Esophagus squamous epithelium (tissue), 5 donors: ENCODE measurements around the gene CCDC146. TPM values are rescaled to one million over a fixed set of nuclear protein-coding genes. Genes with fewer than 3 reads are reported as not detected.
"Not testable (repeated sequence)": the region's sequence is repeated elsewhere in the genome, so short reads cannot be mapped to it uniquely, and the experiment has no call there.

Experiments used
- DNase-seq: peaks from one replicate; lab custom pipeline; 2025; lab: John Stamatoyannopoulos, UW
- H3K27ac ChIP-seq, 4 donors: fragments of 200-600 bp; sonication (generic); one replicate each; pipeline ENCODE4 v1.5.1; 2016 to 2019; ENCODE audit warnings: mild to moderate bottlenecking in 1 of 4
- H3K27me3 ChIP-seq, 4 donors: fragments of 200-600 bp; sonication (generic); 1 replicate in 3 of 4; 2 replicates in 1 of 4; pipeline versions ENCODE4 v1.5.1 to v1.6.0; 2017 to 2021; ENCODE audit warnings: antibody characterized with exemption in 1 of 4
- H3K36me3 ChIP-seq, 3 donors: fragments of 200-600 bp; sonication (generic); one replicate each; pipeline ENCODE4 v1.5.1; 2016 to 2019
- H3K4me1 ChIP-seq, 3 donors: fragments of 200-600 bp; sonication (generic); one replicate each; pipeline ENCODE4 v1.5.1; 2017 to 2019
- H3K4me3 ChIP-seq, 4 donors: fragments of 200-600 bp; sonication (generic); 1 replicate in 3 of 4; 2 replicates in 1 of 4; pipeline ENCODE4 v1.5.1; 2016 to 2019; ENCODE audit warnings: mild to moderate bottlenecking in 2 of 4, moderate library complexity in 1 of 4
- H3K9me3 ChIP-seq, 3 donors: fragments of 200-600 bp; sonication (generic); one replicate each; pipeline ENCODE4 v1.5.1; 2016 to 2019
- POLR2A ChIP-seq, 4 donors: fragments of 450-650 bp; IDR thresholded peaks; one replicate each; pipeline ENCODE4 v1.6.1; 2017; ENCODE audit warnings: antibody characterized with exemption in 4 of 4, mild to moderate bottlenecking in 4 of 4, moderate library complexity in 3 of 4
- WGBS, 2 donors: methylation state at CpG; one replicate each; pipeline ENCODE4 v1.1.5; 2018; 5-methylcytosine and 5-hydroxymethylcytosine counted together
- intact Hi-C: fragments of 100-400 bp; cut with DNase I; formaldehyde crosslinking; loops from one replicate; pipeline ENCODE4 v1.15.0; 2022
- total RNA-seq, 4 donors: library from RNA; depleted of rRNA; stranded (reverse); fragments of >200 nt; gene quantifications; one replicate each; pipeline ENCODE4 v1.1.0, GENCODE V29; 2016
- TF ChIP-seq, protein P1 (sequence below), 6 experiments: fragments of 450-650 bp in 4 of 6; fragments of 200-600 bp in 2 of 6; sonication (generic) in 2 of 6; IDR thresholded peaks; one replicate each; pipeline ENCODE4 v1.5.1; 2016 to 2019; ENCODE audit warnings: antibody characterized with exemption in 6 of 6, mild to moderate bottlenecking in 4 of 6, moderate library complexity in 4 of 6
- donor health status: DM: yes; HTN: yes; CAD: no.

Gene CCDC146
- total RNA-seq, 4 donors from 2014 or later = 4.6 to 25.0 (median 7.6) TPM

DNA sequence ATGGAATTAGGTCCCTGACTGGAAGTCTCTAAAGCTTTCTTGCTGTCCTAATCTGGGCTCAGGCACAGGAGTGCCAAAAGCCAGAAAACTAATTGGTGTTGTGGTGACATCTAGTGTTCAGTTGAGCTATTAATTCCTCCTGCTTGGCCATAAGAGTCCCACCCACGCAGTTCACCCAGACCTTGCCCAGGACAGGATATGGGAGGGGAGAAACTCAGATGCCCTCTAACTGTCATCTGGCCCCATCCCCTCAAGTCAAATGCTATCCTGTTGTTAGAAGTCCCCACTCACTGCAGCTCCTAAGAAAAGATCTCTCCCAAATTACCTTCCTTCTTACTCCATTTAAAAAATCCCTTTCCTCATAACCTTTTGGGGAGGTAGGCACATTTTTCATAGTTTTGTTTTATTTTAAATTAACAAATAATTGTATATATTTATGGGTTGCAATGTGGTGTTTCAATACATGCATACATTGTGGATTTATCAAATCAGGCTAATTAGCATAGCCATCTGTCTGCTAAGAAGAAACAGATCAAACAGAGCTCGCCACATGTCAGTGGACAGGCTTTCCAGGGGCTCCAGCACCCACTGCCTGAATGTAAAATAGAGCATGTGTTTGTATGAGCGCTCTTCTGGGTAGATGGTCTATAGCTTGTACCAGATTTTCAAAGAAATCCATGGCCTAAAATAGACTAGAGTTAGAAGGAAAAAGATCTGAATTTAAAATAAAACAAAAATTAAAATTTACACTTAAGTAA lies 209.7 kb downstream of the CCDC146 start:
- no peak overlapping the region for H3K27ac ChIP-seq
- no peaks in the 10 kb centered on the region for H3K36me3 ChIP-seq
- TF ChIP-seq, protein P1, sequence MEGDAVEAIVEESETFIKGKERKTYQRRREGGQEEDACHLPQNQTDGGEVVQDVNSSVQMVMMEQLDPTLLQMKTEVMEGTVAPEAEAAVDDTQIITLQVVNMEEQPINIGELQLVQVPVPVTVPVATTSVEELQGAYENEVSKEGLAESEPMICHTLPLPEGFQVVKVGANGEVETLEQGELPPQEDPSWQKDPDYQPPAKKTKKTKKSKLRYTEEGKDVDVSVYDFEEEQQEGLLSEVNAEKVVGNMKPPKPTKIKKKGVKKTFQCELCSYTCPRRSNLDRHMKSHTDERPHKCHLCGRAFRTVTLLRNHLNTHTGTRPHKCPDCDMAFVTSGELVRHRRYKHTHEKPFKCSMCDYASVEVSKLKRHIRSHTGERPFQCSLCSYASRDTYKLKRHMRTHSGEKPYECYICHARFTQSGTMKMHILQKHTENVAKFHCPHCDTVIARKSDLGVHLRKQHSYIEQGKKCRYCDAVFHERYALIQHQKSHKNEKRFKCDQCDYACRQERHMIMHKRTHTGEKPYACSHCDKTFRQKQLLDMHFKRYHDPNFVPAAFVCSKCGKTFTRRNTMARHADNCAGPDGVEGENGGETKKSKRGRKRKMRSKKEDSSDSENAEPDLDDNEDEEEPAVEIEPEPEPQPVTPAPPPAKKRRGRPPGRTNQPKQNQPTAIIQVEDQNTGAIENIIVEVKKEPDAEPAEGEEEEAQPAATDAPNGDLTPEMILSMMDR (IDR thresholded peaks at IDR 0.05) = peak; percentile 56 to 82 (median 72)
- no peak for TF ChIP-seq POLR2A (IDR thresholded peaks at IDR 0.05)
- no peaks in the 10 kb centered on the region for H3K9me3 ChIP-seq
- intact Hi-C loops = no loop called here
- 58 to 61% methylated on average over 3 of the region's 3 CpGs for WGBS, 2 donors
- peaks cover 5 to 59% (median 19%) of the 10 kb centered on the region in 3 donors for H3K4me1 ChIP-seq
- H3K27me3 ChIP-seq = no peaks in the 10 kb centered on the region
- H3K4me3 ChIP-seq = no peak overlapping the region
- DNase-seq = no peak

DNA sequence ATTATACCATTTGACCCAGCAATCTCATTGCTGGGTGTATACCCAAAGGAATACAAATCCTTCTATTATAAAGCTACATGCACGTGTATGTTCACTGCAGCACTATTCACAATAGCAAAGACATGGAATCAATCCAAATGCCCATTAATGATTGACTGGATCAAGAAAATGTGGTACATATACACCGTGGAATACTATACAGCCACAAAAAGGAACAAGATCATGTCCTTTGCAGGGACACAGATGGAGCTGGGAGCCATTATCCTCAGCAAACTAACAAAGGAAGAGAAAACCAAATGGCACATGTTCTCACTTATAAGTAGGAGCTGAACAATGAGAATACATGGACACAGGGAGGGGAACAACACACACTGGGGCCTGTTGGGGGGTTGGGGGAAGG lies 211.6 kb downstream of the CCDC146 start:
- H3K27ac ChIP-seq, H3K9me3 ChIP-seq, H3K4me3 ChIP-seq, H3K36me3 ChIP-seq, DNase-seq, H3K27me3 ChIP-seq, intact Hi-C loops: not testable (repeated sequence)
- 93 to 96% methylated on average over 2 of the region's 2 CpGs for WGBS, 2 donors
- H3K4me1 ChIP-seq = peaks cover 0 to 46% (median 3%) of the 10 kb centered on the region in 3 donors

DNA sequence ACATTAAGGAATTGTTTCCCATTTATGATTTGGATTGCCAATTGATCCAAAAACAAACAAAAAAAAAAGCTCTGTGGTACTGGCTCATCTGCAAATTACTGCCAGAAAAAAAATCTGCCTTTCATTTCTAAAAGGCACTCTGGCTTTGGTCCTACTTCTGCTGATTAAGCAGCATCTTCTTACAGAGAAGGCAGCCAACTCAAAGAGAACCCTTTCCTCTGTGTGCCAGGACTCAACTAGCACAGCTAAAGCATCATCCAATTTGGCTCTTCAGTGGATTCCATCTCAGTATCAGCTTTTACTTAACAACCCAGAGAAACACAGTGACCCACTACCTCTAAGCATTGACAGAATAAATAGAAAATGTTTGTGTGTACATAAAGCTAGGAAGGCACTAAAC lies 213.2 kb downstream of the CCDC146 start:
- peaks cover 0 to 38% (median 6%) of the 10 kb centered on the region in 3 donors for H3K4me1 ChIP-seq
- H3K27ac ChIP-seq = peak overlapping the region in 1 of 4 donors; percentile 13
- DNase-seq = no peak

GRCh38 chr7:77337456-77337990 lies 215.1 kb downstream of the CCDC146 start:
- WGBS, 2 donors = 70 to 75% methylated on average over 2 of the region's 2 CpGs
- Histone ChIP-seq H3K4me1 (peaks cover 0 to 21% (median 6%) of the 10 kb centered on the region in 3 donors), H3K36me3 (no peaks in the 10 kb centered on the region), H3K9me3 (no peaks in the 10 kb centered on the region), H3K27ac (no peak overlapping the region), H3K4me3 (no peak overlapping the region), H3K27me3 (no peaks in the 10 kb centered on the region)
- no peak for DNase-seq
- intact Hi-C loops = no loop called here
- no peak for TF ChIP-seq POLR2A (IDR thresholded peaks at IDR 0.05)
- TF ChIP-seq, protein P1 (IDR thresholded peaks at IDR 0.05) = no peak

More for the DNA sequence above, 213.2 kb downstream of the CCDC146 start:
- Histone ChIP-seq H3K27me3 (no peaks in the 10 kb centered on the region), H3K4me3 (no peak overlapping the region), H3K9me3 (no peaks in the 10 kb centered on the region), H3K36me3 (no peaks in the 10 kb centered on the region)
- intact Hi-C loops = no loop called here
- TF ChIP-seq POLR2A (IDR thresholded peaks at IDR 0.05) = no peak
- TF ChIP-seq, protein P1 (IDR thresholded peaks at IDR 0.05) = no peak

- TF ChIP-seq, protein P1 (IDR thresholded peaks at IDR 0.05) = no peak
- TF ChIP-seq POLR2A (IDR thresholded peaks at IDR 0.05) = no peak
- Histone ChIP-seq H3K27me3 (no peaks in the 10 kb centered on the region), H3K27ac (no peak overlapping the region), H3K4me3 (no peak overlapping the region), H3K9me3 (no peaks in the 10 kb centered on the region), H3K4me1 (peaks cover 0 to 21% (median 6%) of the 10 kb centered on the region in 3 donors), H3K36me3 (no peaks in the 10 kb centered on the region)
- WGBS, 2 donors = 41 to 53% methylated on average over 4 of the region's 4 CpGs
- intact Hi-C loops = no loop called here
- DNase-seq = no peak
These were observed 215.8 kb downstream of the CCDC146 start for GRCh38 chr7:77338260-77338659.
